H1 (cell line): ENCODE results near the gene PROK2. TPM values are rescaled to one million over a fixed set of nuclear protein-coding genes. Genes with fewer than 3 reads are reported as not detected.

Source experiments
- BACH1 ChIP-seq: IDR thresholded peaks from 2 replicates; pipeline ENCODE4 v1.6.1; 2012; ENCODE audit warnings: low read length, improper control_type of control experiment
- CREB1 ChIP-seq: IDR thresholded peaks from 2 replicates; pipeline ENCODE4 v1.6.1; 2012; ENCODE audit warnings: inconsistent platforms
- GABPA ChIP-seq: IDR thresholded peaks from 2 replicates; pipeline ENCODE4 v1.6.1; 2011; ENCODE audit warnings: mild to moderate bottlenecking, low read length, moderate library complexity, borderline replicate concordance; ENCODE audit not compliant: insufficient read depth
- polyA plus RNA-seq, 7 experiments: library from polyadenylated mRNA; depleted of rRNA in 3 of 7; stranded (reverse) in 5 of 7; unstranded in 2 of 7; fragments of >200 nt in 5 of 7; fragments of 200-250 nt in 2 of 7; gene quantifications; 1 replicate in 5 of 7; 2 replicates in 1 of 7; 4 replicates in 1 of 7; pipeline versions ENCODE4 v1.2.1 to v1.2.3, GENCODE V29; 2011 to 2013; ENCODE audit warnings: missing spikeins in 2 of 7, mixed read lengths in 2 of 7
- total RNA-seq: library from RNA; stranded (reverse); fragmentation: NEBNext Ultra II Directional; extraction: Animal tissue kit (Norgen Biotek cat#: 25700); gene quantifications from 2 replicates; pipeline ENCODE4 v1.2.1, GENCODE V29; 2021
- TF ChIP-seq, protein P1 (sequence below): IDR thresholded peaks from 2 replicates; pipeline ENCODE4 v1.6.1; 2012; ENCODE audit warnings: inconsistent platforms

Gene PROK2
- total and polyA plus RNA-seq, 2 of the 8 experiments (the other 6 are each of a cell fraction or from before 2014, with no cell fraction given) = 0.50 to 1.8 TPM

DNA sequence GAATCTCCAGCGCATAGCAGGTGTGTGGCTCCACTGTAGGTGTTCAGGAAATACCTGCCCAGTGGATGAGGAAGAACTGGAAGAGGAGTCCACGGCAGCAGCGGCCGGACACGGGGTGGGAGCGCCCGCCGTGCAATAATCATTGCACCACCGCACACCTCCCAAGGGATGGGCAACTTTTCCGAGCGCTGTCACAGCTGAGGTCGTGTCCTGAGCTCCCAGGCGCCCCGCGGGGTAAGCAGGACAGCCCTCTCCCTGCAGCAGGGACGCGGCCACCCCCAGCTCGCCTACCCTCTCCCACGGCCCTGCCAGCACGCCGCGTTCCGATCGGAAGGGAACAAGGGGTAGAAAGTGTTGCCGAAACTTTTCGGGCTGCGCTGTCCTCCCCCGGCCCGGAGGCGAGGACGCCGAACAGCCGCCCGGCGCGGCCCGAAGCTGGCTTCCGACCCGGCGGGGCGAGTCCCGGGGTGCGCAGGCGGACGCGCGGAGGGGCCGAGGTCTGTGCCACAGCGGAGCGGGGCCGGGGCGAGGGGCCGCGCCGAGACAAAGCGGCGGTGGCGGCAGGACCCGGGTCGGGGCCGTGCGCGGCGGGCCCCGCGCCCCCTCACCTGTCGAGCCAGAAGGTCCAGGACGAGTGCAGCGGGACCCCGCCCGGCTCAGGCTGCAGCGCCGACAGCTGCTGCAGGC is 60.2 kb downstream of the PROK2 start (continued):
- no peak for TF ChIP-seq GABPA
- TF ChIP-seq, protein P1, sequence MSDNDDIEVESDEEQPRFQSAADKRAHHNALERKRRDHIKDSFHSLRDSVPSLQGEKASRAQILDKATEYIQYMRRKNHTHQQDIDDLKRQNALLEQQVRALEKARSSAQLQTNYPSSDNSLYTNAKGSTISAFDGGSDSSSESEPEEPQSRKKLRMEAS = peak; percentile 37; the same call in 1 of the 2 replicates
- no peak for TF ChIP-seq CREB1
- TF ChIP-seq BACH1 = no peak
